Right hindlimb (tissue), 1 donor: ENCODE results near the gene MAP7D1.
"Not testable (repeated sequence)": the region's sequence is repeated elsewhere in the genome, so short reads cannot be mapped to it uniquely, and the experiment has no call there.

ENCODE experiments used
- DNase-seq: peaks from one replicate; pipeline ENCODE4 v3.0.0-alpha.2; 2018

Gene MAP7D1

DNA sequence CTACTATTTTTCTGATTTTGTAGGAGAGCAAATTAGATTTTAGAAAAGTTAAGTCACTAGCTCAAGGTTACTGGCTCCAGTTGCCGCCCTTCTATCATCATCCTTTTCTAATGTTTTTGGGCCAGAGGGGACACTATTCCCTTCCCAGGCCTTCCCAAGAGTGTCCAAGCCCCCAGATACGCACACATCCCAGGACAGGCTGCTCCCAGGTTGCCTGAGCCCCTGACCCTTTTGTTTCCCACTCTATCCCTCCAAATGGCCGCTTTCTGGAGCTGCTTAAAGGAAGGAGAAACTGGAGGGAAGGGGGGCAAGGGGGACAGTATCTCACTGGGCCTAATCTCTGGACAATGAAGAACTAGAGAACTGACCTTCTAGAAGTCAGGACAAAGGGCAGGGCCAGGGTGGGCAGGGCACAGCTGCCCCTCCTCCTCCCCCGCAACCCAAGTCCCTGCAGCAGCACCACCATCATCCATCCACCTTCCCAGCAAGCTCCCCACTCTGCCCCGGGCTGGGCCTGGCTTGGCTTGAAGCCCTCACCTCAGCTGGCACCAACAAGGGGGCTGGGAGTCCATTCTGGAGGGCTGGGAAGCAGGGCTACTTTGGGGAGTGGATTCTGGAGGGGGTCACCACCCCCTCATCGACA is 1.1 kb upstream of the MAP7D1 start:
- DNase-seq = peak; percentile 59

DNA sequence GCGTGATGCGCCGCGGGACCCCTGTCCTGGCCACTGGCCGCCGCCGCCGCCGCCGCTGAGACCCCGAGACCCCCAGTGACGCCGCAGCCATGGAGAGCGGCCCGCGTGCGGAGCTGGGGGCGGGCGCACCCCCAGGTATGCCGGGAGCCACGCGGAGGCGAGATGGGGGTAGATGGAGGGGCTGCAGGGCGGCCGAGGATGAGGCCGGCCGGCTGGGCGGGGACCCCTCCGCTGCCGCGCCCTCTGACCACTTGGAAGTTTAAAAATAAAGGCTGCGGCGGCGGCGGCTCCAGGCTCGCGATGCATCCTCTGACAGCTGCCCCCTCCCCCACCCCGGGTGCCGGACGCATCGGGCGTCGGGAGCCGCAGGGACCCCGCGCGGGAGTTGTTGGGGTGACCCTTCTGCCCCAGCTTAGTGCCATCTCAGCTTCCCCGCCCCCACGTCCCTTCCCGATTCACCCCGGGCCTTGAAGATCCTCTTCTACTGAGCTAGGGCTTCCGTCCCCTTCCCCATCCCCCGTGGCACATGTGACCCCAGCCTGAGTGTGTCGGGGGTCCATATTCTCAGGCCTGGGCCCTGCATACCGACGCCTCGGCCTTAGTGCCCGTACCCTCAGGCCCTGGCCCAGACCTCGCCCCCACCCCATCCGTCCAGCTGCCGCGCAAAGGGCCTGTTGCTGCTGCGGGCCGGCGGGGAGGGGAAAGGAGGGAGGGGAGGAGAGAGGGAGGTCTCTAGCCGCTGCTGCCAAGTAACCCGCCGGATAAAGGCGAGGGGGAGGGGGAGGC is 562 bp downstream of the MAP7D1 start:
- peak; percentile 91 for DNase-seq

DNA sequence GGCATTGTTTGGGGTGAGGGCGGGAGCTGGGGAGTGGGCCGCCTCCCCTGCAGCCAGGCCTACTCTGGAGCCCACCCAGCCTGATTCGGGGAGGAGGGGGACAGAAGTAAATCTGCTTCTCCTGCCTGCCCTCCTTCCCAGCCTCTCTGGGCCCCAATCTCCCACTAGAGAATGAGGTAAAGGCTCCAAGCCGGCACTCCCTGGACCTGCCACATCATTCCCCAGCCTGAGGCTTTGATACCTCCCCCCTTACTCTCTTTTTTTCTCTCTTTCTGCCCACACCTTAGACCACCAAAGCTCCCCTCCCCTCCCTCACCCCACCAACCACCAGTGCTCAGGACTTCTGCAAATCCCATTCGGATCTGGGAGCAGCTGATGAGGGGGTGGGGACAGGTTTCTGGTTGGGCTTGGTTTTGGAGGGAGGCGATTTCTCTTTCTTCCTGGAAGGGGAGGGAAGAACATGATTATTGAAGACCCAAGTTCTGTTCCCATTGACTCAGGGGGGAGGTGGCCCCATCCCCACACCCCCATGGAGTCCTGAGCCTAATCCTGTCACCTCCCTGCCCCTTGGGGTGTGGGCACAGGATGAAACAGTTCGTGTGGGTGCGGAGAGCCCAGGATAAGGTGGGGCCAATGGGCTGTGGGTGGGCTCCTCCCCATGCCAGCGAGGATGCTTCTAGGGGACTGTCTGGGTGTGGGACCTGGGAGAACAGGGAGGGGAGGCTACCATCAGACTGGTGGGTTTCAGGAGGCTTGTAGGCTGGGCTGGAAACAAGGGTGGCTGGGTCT is 1.3 kb downstream of the MAP7D1 start:
- peak; percentile 80 for DNase-seq

DNA sequence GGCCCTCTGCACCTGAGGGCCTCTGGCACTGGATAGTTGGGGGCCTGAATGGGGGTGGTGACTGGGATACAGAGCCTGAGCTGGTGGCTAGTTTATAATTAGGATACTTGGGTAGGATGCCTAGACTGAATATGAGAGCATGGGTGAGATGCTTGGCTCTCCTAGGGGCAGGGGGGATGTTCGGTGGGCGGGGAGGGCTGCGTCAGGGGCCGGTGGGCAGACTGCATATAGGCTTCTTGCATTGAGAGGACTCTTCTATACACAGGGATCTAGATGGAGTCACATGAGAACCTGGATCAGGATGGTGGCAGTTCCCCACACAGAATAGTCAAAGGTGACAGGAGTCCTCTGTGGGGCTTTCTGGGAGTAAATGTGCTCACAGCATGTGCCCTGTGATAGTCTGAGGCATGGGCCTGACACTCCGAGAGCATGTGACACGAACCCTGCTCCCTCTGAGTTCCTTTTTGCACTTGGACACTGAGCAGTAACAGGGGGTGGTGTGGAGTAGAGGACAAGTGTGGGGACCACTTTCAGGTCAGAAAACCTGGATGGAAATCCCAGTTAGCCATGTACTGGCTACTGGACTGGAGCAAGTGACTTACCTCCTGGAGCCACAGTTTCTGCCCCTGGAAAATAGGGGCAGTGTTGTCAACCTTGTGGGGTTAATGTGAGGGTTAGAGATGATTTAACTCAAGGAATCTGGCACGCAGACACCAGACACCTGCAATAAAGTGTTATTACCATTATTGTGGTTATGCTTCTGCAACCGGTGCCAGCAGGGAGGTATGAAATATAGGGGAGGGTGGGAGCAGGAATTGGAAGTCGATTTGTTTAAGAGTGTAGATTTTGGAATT is 2.2 kb downstream of the MAP7D1 start:
- DNase-seq = no peak

DNA sequence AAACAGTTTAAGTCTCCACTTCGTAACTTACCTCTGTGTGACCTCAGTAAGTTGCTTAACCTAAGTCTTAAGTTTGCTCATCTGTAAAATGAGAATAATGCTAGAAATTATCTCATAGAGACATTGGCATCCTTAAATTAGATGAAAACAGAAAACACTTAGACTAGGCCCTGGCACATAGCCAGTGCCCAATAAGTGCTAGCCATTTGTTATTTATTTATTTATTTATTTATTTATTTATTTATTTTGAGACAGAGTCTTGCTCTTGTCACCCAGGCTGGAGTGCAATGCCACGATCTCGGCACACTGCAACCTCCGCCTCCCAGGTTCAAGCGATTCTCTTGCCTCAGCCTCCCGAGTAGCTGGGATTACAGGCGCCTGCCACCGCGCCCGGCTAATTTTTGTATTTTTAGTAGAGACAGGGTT is 2.9 kb downstream of the MAP7D1 start:
- DNase-seq = not testable (repeated sequence)

DNA sequence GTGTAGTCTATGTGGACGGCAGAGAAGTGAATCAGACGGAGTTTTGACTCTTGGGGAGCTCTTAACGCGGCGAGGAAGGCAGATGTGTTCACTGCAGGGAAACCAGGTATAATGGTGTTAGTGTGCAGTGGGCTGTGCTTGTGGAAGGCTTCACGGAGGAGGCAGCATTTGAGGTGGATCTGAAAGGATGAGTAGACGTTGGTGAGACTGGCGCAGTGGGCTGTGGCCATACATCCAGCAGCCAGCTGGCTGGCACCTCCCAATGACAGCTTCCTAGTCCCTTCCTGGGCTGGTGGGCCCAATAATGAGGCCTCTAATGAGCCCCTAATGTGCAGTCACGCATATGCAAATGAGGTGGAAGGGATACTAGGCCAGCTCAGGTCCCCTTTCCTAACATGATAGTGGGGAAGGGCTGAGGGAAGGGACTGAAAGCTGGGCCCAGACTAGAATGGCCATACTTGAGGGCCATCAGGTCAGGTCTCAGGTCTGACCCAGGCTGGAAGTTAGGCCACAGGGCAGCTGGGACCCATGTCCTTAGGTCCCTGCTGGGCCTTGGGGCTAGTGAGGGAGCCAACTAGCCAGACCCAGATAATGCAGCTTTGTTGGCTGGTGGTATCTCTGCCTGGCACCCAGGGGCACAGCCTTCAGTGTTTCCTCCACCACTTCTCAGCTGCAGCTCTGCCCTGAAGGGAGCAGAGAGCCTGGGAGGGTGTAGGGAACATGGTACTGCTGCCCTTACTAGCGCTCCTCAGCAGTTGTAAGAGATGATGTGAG is 3.8 kb downstream of the MAP7D1 start:
- DNase-seq = no peak

DNA sequence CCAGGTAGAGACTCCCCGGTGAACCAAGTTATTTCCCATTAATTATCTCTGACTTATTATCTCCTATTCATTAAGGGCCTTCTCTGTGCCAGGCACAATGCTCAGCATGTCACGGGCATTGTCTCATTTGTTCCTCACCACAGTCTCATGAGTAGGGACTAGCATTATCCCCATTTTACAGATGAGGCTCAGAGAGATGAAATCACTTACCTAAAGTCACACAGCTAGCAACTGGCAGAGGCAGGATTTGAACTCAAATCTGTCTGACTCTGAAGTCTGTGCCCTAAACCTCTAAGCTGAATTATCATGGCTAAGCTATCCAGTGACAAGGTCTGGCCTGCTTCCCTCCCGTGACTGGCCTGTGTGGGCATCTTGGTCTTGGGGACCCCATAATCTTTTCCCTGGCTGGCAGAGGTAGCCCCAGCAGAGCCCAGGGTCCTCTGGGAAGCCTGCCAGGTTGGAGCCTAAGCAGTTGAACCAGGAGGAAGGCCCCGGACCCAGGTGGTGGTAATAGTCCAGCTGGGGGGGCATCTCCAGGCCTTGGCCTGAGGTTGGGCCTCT is 4.5 kb downstream of the MAP7D1 start:
- no peak for DNase-seq

DNA sequence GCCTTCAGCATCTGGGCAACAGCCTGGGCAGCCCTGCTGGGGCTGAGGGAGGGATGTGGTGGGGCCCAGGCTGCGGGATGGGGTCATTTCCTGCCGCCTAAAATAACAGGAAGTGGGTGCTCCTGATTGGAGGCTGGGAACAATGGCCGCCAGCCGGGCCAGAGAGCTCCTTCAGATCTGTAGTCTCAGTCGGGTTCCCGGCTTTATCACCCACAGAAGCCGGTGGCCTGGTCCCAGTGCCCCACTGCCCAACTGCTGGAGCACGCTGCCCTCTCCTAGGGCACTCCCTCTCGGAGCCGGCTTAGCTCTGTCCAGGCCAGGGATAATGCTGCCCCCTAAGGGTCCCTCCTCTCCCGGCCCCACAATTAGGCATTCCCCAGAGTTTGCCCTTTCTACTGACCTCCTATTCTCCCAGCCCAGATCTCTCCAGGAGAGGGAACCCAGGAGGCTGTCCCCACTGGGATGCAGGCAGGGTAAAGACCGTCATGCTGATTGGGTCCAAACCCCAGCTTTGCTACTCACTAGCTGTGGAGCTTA is 5.1 kb downstream of the MAP7D1 start:
- peak; percentile 78 for DNase-seq

DNA sequence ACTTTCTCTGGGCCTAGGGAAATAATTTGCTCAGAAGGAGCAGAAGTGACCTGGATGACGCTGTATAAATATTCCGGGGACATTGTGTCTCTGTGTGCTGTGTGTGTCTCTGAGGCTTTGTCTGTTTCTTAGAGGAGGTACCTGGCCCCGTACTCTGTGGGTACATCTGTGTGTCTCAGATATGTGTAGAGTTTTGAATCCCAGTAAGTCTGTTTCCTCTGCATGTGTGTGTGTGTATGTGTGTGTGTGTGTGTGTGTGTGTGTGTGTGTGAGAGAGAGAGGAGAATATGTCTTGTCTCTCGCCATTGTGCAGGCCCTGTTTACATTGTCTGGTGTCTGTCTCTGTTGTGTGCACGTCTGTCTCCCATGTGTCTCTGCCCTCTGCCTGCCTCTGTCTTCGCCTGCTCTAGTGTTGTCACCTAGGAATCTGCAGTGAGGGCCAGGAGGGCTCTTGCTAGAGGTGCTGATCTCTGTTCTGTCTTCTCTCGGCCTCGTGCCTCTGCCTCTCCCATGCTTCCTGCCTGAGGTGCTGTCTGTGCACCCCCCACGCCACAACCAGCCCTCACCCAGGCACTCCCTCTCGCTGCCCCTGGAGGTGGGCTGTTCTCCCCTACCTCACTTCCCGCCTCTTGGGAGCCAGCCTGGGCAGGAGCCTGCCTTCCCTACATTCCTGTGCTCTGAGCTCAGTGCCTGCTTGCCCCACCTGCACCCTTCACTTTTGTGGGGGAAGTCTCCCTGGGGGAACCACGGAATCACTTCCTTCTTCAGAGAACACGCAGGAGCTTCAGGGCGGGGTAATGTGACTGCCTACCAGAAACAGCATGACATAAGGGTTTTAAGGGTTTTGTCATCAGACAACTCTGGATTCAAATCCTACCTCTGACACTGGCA is 5.9 kb downstream of the MAP7D1 start:
- no peak for DNase-seq

DNA sequence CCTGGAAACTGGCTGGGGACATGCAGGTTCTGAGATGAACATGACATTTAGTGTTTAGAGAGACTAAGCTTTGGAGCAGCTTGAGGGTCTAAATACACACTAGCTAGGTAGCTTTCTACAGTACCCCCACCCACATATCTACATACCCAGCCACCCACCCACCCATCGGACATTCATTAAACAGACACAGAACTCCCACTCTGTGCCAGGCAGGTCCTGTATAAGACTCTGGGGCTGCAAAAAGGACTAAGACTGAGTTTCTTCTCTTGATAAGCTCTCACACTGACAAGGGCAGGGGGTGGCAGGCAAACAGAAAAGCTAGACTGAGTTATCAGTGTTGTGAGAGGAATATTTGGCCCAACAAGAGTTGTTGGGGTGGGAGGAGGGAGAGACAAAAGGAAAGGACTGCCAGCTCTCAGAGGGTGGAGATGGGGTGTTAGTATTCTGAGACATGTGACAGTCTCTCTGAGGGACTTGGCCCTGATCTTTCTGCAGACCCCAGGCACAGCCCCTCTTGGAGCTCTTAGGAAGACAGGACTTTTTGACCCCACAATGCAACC is 6.8 kb downstream of the MAP7D1 start:
- DNase-seq = no peak

DNA sequence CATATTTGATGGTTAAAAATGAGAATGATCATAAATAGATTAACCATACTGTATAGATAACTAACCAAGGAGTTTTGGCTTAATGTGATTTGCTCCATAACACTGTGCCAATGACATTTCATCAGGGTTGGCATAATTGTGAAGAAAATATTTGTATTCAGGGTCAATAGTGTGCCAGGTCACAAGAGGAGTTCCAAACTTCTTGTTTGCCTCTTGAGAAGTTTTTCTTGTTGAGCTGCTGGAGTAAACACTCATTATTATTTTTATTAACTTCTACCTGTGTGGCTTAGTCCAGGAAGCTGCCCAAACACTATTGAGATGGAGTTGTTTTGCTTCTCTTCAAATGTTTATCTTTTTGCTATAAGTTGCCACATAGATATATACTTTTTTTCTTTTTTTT is 7.5 kb downstream of the MAP7D1 start:
- no peak for DNase-seq

DNA sequence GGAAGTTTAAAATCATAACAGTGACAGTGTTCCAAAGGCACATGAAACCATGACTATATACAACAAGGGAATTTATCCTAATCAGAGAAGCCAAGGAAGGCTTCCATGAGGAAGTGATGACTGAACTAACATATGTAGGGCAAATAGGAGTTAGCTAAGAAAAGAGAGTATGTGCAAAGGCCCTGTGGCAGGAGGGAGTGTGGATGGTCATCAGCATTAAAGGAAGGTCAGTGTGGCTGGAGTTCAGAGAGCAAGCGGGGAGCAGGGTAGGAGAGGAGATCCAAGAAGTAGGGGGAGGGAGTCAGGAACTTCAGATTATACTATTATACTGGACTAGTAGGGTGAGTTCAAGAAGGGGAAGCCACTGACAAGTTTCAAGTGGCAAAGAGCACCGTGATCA is 8.4 kb downstream of the MAP7D1 start:
- no peak for DNase-seq

DNA sequence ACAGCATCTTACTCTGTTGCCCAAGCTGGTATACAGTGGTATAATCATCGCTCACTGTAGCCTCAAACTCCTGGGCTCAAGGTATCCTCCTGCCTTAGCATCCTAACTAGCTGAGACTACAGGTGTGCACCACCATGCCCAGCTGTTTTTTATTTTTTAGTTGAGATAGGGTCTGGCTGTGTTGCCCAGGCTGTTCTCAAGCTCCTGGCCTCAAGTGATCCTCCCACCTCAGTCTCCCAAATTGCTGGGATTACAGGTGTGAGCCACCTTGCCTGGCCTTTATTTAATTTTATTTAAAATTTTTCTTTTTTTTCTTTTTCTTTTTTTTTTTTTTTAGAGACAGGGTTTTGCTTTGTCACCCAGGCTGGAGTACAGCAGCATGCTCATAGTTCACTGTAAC is 9.2 kb downstream of the MAP7D1 start:
- DNase-seq = no peak

DNA sequence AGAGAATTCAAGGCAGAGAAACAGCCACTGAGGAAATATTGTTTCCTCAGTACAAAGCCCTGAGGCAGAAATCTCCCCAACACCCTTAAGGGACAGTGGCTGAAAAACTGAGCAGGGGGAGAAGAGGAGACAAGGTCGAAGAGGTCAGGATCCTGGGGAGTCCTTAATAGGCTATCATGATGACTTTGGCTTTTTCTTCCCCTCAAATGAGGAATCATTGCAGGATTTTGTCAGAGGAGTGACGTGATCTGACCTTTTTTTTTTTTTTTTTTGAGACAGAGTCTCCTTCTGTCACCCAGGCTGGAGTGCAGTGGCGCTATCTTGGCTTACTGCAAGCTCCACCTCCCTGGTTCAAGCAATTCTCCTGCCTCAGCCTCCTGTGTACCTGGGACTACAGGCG is 10.2 kb downstream of the MAP7D1 start:
- no peak for DNase-seq

DNA sequence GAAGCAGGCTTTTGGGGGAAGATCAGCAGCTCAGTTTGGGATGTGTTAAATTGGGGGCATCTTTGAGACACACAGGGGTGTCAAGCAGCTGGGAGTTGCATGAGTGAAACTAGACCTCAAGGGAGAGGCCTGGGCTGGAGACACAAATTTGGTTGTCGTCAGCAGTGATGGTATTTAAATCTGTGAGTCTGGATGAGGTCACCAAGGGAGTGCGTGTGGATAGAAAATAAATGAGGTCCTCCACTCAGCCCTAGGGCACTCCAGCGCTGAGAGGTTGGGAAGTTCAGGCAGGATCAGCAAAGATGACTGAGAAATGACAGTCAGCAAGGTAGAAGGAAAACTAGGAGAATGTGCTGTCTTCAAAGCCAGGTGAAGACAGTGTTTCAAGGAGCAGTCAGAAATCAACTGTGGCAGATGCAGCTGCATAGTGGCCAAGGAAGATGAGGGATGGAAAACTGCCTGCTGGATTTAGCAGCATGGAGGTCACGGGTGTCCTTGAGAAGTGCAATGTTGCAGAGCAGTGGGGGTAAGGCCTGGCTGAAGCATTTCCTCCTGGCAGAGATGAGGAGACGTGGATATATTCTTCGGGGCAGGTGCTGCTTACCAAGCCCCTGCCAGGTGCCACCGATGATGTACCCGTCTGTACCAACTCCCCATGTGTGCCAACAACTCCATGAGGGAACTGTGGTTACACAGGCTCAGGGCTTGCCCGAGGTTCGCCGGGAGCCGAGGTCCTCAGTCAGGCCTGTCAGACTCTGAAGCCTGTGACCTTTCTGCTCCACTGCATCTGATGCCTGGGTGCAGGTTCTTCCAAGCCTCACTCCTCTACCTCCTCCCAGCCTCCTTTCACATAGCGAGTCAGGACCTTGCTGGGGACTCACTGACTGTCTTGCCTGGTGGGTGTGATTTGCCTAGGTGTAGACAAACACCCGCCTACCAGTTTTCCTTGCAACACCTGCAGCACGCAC is 11.3 kb downstream of the MAP7D1 start:
- DNase-seq = no peak

DNA sequence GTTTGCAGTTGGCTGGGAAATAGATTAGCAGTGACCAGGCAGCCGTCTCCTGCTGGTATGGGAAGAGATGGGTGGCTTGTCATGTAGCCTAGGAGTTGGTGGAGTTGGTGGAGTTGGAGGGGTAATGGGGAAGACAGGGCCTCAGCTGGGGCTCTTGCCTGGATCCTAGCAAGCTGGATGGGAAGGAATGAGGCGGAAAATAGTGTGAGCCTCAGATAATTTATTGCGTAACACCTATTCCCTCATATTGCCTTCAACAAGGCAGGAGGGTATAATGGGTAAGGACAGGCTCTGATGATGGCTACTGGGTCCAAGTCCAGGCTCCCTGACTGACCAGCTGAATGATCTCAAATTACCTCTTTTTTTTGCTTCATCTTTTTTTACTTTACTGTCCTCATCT is 12.6 kb downstream of the MAP7D1 start:
- no peak for DNase-seq

DNA sequence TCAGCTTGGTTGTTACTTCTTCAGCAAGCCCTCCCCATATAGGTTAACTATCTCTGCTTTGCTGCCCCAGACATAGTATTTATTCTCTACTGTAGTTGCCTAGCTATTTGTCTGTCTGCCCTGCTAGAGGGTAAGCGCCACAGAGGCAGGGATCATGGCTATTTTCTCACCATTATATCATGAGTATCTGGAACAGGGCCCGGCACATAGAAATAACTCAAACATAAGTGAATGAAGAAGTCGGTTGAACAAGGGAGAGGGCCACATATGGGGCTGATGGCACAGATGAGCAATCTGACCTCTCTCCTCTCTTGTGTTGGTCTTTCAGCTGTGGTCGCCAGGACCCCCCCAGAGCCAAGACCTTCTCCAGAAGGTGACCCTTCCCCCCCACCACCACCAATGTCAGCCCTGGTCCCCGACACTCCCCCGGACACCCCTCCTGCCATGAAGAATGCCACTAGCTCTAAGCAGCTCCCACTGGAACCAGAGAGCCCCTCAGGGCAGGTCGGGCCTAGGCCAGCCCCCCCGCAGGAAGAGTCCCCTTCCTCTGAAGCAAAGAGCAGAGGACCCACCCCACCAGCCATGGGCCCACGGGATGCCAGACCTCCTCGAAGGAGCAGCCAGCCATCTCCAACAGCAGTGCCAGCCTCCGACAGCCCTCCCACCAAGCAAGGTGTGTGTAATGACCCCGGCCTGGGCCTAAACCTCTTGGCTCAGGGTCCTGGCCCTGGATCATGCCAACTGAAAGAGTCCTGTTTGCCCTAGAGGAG is 14.9 kb downstream of the MAP7D1 start:
- no peak for DNase-seq
